HG03575 (cell line): Measurements from ENCODE around the gene ATP8A1.

Experiments
- ATAC-seq: cut with Tn5 transposase; IDR thresholded peaks from one replicate; pipeline ENCODE4 v1.9.1; 2021; ENCODE audit not compliant: unreplicated experiment, insufficient number of reproducible peaks, low FRiP score; ENCODE audit errors: extremely low read depth

Gene ATP8A1

DNA sequence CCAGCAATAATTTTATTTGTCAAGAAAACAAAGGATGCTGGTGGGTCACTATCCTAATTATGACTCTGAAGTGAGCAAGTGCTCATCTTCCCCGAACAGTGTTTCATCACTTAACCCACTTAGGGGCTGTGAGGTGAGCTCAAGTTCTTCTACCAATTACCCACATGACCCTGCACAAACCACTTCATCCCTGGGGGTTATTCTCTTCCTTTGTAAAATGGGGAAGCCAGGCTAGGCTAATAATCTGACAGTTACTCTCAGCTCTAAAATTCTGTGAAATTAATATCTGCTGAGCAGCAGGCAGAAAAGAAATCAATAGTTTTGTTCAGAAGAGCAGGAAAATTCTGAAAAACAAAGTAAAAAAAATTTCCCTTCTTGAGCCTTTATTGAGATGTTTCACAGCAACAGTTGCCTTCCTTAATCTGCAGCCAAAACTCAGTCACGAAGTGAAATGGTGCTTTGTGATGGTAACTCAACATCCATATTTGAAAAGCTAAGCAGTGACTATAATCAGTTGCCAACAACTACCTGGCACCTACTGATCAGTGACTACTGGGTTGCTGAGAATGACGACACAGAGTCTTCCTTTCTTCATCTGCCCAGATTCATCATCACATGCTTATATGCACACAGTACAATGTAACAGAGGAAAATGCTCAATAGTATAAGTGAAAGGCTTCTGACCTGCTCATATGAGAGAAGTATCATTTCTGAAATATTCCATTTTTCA is 24.1 kb downstream of the ATP8A1 start:
- ATAC-seq: no peak

DNA sequence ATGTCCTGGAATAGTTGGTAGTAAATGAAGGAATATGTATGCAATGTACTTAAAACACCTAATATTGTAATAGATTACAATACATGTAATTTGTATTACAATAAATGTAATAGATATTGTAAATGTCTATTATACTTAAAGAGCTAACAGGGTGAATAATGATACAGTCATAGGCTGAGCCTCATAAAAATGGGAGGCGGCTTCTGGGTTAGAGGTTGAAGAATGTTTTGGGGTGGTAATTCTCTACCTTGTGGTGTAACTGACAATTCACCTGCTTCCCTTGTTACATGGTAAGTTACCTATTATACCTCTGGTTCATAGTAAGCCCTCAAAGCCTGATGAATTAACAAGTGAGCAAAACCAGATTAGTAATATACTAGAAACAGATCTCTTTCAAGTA is 26.0 kb downstream of the ATP8A1 start:
- ATAC-seq: no peak

DNA sequence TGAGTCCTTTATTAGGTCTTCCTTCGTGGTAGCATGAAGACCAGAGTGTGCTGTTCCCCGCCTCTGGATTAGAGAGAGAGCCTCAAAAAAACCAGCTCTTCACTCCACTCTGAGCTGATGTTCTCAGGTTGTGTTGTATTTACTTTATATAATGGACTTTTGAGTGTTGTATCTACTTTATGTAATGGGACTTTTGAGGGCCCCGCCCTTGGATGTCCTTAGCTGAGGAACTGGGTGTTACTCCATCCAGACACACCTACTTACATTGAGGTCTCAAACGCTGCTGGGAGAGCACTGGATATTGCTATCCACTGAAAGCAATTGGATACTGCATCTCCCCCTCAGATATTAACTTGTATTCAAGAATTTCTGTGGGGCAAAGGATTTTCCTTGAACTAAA is 28.2 kb downstream of the ATP8A1 start:
- ATAC-seq: no peak

DNA sequence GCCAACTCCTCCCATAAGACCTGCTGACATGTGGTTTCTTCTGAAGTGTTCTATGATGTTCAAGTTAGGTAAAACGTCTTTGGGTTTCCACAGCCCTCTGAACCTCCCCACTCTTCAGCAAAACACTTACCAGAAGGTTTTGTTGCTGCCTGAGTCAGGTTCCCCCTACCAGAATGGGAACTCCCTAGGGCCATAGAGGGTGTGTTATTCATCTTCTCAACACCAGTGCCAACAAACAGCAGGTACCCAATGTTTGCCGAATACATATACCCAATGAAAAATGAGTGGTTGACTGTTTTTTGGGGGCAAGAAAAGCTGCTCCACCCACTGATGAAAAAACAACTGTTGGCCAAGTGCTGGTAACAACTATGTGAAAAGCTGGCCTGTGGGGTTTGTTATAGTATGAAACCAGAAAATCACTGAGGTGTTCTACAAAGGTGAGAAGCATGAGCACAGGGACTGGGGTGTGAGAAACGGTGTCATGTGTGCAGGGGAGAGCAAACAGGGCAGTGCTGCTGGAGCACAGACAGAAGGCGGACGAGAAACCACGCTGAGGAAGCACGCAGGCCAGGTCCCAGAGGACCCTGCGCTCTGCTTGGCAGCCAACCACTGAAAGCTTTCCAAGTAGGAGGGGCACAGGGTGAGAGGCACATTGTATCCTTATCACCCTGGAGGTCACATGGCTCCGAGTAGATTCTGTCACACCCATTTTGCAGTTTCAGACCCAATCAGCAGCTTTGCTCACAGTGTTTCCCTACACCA is 28.8 kb downstream of the ATP8A1 start:
- ATAC-seq: peak; percentile 93

DNA sequence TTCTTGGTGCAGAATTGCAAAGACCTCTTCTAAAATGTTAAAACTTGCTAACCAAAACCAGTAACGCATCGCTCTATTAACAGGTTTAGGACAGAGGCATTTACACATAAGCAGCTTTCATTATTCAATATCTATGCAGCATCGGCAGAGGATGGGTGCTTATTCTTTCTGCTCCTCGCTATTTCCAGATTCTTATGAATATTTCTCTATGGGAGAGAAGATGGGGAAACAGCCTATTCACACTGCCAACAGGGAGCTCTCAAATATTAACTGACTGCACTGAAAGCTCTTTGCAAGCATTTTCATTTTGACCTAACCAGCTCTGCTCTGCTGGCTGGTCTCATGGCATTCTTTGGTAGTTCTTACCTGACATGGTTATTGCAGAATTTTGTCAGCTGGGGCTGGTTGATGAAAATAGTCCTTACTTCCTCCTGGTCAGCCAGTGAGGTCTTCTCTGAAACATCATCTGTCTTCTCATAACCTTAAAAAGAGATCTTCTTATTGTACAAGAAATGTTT is 30.2 kb downstream of the ATP8A1 start:
- no peak for ATAC-seq

DNA sequence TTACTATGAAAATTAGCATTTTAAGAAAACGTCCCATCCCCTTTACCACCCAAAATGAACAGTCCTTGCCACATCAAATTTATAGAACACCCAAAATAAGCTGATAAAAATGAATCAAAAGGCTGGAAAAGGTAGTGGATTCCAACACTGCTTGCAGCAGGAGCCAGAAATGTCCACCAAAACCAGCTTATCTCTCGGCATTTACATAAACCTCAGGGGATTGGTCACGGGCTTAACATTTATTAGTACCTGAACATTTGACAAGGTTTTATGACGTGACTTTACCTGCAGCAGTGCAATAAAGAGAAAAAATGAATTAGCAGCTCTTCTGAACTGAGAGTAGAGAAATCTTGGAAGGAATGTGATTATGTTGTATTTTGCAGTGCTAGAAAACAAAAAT is 31.6 kb downstream of the ATP8A1 start:
- no peak for ATAC-seq

DNA sequence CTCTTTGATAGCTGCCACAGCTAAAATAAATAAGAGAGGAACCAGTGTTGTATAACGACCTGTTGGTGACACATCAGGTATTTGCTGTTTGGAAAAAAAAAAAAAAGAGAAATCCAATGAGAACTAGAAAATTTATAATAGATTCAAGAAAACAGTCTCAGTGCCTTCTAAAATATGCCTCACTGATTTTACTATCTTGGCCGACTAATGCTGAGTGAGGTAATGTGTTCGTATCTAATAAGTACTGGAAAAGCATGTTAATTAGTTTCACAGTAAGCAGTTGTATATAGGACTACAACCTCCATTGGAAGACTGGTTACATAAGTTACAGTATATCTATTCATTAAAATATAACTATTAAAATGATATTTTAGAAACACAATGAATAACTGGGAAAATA is 32.4 kb downstream of the ATP8A1 start:
- no peak for ATAC-seq

DNA sequence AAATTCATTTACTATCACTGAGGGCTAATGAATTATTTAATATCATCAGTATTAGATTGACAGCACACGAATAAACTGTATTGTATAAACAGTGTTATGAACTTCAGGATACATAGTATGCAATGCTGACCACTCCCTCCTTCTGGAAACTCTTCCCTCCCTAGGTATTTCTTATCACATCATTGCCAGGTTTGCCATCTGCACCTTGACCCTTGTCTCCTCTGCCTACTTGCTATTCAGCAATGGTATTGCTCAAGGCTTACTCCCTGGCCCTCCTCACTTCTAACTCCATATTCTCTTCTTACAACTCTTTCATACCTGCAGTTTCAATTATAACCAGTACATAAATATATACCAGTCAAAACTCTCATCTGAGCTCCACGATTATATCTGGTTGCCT is 38.9 kb downstream of the ATP8A1 start:
- ATAC-seq: no peak

DNA sequence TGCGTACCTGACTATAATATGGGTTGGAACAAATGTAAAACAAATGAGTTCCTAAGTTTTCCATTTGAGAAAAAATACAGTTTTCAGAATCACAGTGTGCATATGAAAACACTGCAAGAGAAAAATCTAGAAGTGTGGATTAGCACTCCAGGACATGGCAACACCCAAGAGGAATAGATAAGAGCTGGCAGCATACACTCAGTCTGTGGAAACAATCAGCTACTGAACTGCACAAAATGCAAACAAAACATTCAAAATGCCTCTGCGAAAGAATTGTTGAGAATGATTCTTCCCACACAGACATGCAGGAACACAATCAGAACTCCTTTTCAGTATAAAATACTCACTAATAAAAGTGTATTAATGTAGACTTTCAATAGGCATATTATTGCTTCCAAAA is 39.9 kb downstream of the ATP8A1 start:
- no peak for ATAC-seq

DNA sequence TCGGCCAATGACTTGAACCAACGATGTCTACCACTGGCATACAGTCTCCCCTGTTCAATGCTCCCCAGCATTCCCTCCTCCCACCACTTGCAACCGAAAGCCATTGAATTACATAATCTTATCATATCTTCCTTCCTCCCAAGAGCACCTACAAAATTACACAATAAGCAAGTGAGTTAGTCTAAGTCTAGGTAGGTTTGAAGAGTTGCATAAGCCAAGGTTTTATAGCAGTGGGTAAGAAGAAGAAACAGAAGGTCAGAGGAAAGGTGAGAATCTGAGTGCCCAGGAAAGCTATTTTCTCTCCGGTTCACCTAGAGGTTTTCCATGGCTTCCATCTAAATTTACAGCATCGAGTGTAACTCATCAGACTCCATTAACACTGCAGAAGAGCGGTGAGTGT is 40.3 kb downstream of the ATP8A1 start:
- ATAC-seq: no peak

DNA sequence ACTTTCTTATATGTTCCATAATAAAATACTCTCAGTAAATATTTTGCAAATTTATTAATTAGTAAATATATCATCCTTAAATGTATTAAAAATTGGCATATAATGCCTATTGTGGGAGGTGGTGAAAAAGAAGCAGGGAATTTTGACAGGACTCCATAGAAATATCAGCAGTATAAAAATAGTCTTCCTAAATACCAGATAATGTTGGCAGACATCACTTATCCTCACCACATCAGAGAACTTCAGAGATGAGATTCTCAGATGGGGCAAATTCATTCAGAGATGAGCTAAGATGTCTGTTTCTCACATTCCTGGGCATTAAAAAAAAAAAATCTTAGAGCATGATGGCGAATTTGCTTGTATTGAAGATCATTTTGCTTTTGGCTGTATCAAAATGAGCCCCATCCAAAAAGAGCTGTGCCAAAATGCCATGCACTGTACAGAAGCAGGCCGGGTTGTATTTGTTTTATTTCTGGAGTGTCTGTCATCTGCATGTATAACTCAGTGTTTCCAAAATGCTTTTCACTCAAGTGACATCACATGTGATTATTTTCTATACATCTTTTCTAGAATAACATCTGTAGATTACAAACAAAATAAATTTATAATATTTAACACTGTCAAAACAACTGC is 41.7 kb downstream of the ATP8A1 start:
- ATAC-seq: no peak

DNA sequence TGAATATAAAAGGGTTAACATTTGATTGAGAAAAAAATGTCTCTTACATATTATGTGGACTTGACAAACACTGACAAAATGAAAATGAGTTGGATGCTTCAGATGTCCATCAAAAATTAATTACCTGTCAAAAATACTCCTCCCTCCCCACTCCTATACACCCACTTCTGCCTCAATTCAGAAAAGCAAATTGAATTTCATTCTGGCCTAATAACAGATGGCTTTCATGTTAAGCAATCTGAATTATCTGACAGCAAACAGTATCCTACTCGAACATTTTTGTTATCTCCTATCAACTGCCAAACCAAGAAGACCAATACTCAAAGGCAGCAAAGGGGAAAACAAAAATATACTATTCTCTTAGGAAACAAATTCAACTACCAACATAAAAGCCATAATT is 44.0 kb downstream of the ATP8A1 start:
- ATAC-seq: no peak

DNA sequence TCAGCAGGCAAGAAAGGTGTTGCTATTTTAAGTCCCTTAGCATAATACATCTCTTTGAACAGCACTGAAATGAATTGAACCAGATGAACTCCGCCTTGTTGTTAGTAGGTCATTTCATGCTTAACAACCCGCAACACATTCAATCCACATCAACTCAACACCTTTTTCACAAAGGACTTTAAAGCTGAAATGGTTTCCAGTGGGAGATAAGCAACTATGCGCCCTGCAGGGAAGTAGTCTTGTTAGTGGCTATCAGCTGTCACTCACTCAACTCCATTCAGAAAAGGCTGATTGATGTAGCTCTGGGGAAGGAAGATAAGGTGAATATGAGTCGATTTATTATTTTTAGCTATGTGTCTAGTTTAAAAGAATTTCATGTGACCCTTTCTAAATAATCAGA is 46.0 kb downstream of the ATP8A1 start:
- no peak for ATAC-seq

DNA sequence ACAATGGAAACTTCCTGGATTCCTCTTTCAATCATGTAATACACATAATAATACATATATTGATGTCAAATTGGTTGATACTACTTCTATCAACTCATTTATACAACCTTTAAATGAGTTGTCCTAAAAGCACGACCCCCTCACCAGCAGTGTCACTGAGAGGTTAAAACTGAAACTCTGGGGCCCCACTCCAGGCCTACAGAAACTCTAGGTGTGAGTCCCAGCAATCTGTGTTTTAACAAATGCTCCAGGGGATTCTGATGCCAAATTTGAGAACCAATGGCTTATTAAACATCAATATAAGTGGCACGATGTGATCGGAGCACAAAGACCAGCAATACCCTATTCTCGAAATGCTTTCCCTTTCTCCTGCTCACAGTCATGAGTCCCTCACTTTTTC is 47.9 kb downstream of the ATP8A1 start:
- no peak for ATAC-seq

DNA sequence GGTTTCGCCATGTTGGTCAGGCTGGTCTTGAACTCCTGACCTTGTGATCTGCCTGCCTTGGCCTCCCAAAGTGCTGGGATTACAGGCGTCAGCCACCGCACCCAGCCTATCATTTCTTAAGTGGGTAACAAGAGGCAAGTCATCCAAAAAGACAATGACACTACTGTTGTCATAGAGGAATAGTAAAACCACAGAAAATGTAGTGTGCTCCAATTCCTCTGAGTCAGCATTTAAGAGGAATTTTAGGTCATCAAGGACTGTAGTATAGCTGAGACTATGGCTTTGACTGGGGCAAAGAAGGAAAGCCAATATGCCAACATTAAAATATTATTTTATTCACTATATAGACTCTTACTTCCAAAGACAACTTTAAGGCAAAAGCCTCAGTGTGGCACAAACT is 48.4 kb downstream of the ATP8A1 start:
- ATAC-seq: no peak

DNA sequence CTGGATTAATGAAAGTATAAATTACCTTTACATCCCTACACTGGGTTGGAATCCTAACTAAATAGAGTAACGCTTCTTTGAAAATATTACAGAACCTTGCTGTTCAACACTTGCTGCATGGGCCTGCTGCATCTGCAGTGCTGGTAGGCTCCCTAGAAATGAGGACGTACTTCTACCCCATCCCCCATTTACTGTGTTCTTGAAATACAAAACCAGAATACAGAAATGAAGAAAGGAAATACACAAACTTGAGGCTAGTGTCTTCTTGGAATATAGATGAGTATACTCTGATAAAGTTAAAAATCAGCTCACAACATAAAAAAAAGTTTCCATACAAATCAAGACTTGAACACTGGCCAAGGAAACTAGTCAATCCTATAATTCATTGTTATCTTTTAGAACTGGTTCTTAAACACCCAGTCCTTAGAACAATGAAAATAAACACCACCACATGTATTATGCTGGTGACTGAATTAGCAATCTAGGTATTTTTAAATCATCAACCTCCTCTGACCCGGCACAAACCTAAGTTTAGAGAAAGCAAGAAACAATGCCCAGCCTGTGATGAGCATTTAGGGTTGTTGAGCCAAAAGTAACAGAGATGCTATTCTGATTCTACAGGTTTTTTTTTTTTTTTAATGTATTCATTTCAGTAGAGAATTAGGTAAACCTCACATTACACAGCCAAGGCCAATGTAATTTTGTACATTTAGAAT is 49.7 kb downstream of the ATP8A1 start:
- no peak for ATAC-seq

DNA sequence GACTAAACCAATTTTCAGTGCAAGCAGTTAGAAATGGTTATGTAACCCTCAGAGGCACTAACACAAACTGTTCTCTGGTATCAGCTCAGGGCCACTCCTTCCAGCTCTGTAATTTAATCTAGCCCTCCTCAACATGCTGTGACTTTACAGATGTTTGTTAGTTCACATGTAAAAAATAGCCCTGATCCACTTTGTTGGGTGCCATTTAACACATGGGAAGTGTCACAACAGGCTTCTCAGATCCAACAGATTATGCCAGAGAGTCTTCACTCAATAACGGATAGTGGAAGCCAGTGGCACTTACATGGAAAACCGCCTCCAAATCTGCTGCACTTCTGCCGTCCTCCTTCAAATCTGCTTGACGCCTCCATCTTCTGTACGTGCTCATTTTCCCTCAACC is 51.6 kb downstream of the ATP8A1 start:
- no peak for ATAC-seq

DNA sequence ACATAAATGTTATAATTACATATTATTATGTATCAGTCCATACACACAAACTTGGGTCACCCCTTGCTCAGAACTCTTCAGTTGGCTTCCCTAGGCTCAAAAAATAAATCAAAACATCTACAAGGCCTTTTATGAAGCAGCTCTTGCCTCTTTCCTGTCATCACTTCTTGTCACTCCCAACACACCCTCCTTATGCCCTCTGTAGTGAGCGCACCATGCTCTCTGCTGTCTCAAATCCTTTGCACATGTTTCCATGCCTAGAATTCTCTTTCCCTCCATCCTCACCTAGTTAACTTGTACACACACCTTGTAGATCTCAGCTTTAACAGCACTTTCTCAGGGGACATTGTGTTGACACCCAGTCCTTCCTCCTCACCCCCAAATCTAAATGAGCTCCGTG is 53.0 kb downstream of the ATP8A1 start:
- ATAC-seq: no peak

DNA sequence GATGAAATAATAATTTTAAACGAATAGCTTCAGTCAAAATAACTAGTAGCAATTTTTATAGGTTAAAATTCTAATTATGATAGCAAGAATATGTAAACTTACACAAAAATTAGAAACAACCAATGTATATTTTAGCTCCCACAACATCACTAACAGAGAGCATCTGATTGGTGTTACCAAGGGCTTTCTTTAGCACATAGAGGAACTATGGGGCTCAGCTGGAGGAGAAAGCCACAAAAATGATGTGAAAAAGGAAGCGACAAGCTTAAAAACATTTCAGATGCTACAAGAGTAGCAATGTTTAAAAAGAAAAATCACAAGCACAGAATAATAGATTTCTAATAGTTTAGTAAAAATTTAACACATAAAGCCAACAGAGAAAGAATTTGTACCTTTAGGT is 56.3 kb downstream of the ATP8A1 start:
- no peak for ATAC-seq
